Gastrocnemius medialis (tissue), 4 donors: Measurements from ENCODE around the gene CCDC8. TPM values are rescaled to one million over a fixed set of nuclear protein-coding genes. Genes with fewer than 3 reads are reported as not detected.

ENCODE experiments used
- ATAC-seq, 2 donors: fragments of 150-250 bp; one replicate each; pipeline ENCODE4 v1.9.1; 2016
- DNase-seq, 2 donors: peaks; one replicate each; pipeline ENCODE4 v3.0.0-alpha.2; 2019
- H3K27ac ChIP-seq, 4 donors: fragments of 200-600 bp; sonication (generic); 1 replicate in 1 of 4; 2 replicates in 3 of 4; pipeline ENCODE4 v1.5.1; 2016 to 2018; ENCODE audit warnings: mild to moderate bottlenecking in 2 of 4, moderate library complexity in 1 of 4
- H3K27me3 ChIP-seq, 3 donors: fragments of 200-600 bp; sonication (generic) in 2 of 3; 1 replicate in 1 of 3; 2 replicates in 2 of 3; pipeline versions ENCODE4 v1.5.1 to v1.6.0; 2016 to 2019; ENCODE audit warnings: mild to moderate bottlenecking in 1 of 3, moderate library complexity in 1 of 3
- H3K36me3 ChIP-seq, 2 donors: fragments of 200-600 bp; sonication (generic) in 1 of 2; one replicate each; pipeline ENCODE4 v1.5.1; 2017 to 2018
- H3K4me1 ChIP-seq, 2 donors: fragments of 200-600 bp; sonication (generic) in 1 of 2; one replicate each; pipeline ENCODE4 v1.5.1; 2016 to 2017; ENCODE audit warnings: mild to moderate bottlenecking in 2 of 2
- H3K4me3 ChIP-seq, 4 donors: fragments of 200-600 bp; sonication (generic) in 3 of 4; 1 replicate in 1 of 4; 2 replicates in 3 of 4; pipeline ENCODE4 v1.5.1; 2016 to 2019; ENCODE audit warnings: mild to moderate bottlenecking in 2 of 4
- H3K9me3 ChIP-seq, 3 donors: fragments of 200-600 bp; sonication (generic) in 2 of 3; 1 replicate in 1 of 3; 2 replicates in 2 of 3; pipeline ENCODE4 v1.5.1; 2016 to 2019
- CTCF ChIP-seq, 5 experiments: fragments of 450-650 bp in 3 of 5; fragments of 200-600 bp in 2 of 5; sonication (generic) in 2 of 5; IDR thresholded peaks in 4 of 5; conservative IDR thresholded peaks in 1 of 5; 1 replicate in 4 of 5; 2 replicates in 1 of 5; pipeline ENCODE4 v1.5.1; 2016 to 2019; ENCODE audit warnings: antibody characterized with exemption in 5 of 5, mild to moderate bottlenecking in 3 of 5, moderate library complexity in 3 of 5
- POLR2A ChIP-seq, 2 donors: fragments of 450-650 bp; IDR thresholded peaks; one replicate each; pipeline ENCODE4 v1.6.1; 2017; ENCODE audit warnings: antibody characterized with exemption in 2 of 2, mild to moderate bottlenecking in 2 of 2, moderate library complexity in 2 of 2
- in situ Hi-C, 4 donors: fragments of 200-750 bp; cut with MboI; loops; one replicate each; pipeline versions ENCODE4 v1.15.0 to v1.8.0; 2017; ENCODE audit warnings: low sequenced_read_pairs in 4 of 4
- intact Hi-C: fragments of 100-400 bp; cut with DNase I; formaldehyde crosslinking; loops from one replicate; pipeline ENCODE4 v1.15.1; 2023; ENCODE audit warnings: low total_unique reads
- total RNA-seq, 4 donors: library from RNA; depleted of rRNA; stranded (reverse); fragments of >200 nt; gene quantifications; one replicate each; pipeline versions ENCODE4 v1.1.0 to v1.2.3, GENCODE V29; 2016

Gene CCDC8
- total RNA-seq, 4 donors from 2014 or later, result 0.46 to 1.6 (median 0.75) TPM

GRCh38 chr19:46456930-46457329 lies 43.6 kb upstream of the CCDC8 start:
- DNase-seq, result no peak
- in situ Hi-C loops (no loop called here), intact Hi-C loops (no loop called here)
- no peaks in the 10 kb centered on the region for H3K9me3 ChIP-seq
- no peaks in the 10 kb centered on the region for H3K4me1 ChIP-seq
- no peak for TF ChIP-seq CTCF (IDR thresholded peaks at IDR 0.05 in 4 of 5, conservative IDR thresholded peaks at IDR 0.05 in 1 of 5)
- no peak for TF ChIP-seq POLR2A (IDR thresholded peaks at IDR 0.05)
- H3K27me3 ChIP-seq, result no peaks in the 10 kb centered on the region
- H3K4me3 ChIP-seq, result no peak overlapping the region
- no peak for ATAC-seq
- H3K36me3 ChIP-seq, result no peaks in the 10 kb centered on the region
- H3K27ac ChIP-seq, result no peak overlapping the region

GRCh38 chr19:46454244-46454643 lies 40.9 kb upstream of the CCDC8 start:
- Histone ChIP-seq H3K4me1 (peaks cover 5 to 9% of the 10 kb centered on the region in 2 donors), H3K27ac (no peak overlapping the region), H3K36me3 (no peaks in the 10 kb centered on the region), H3K27me3 (no peaks in the 10 kb centered on the region), H3K9me3 (no peaks in the 10 kb centered on the region), H3K4me3 (no peak overlapping the region)
- intact Hi-C loops (no loop called here), in situ Hi-C loops (no loop called here)
- DNase-seq, result no peak
- TF ChIP-seq POLR2A (IDR thresholded peaks at IDR 0.05), result no peak
- no peak for TF ChIP-seq CTCF (IDR thresholded peaks at IDR 0.05 in 4 of 5, conservative IDR thresholded peaks at IDR 0.05 in 1 of 5)
- no peak for ATAC-seq

- TF ChIP-seq CTCF (IDR thresholded peaks at IDR 0.05 in 4 of 5, conservative IDR thresholded peaks at IDR 0.05 in 1 of 5) (no peak), POLR2A (IDR thresholded peaks at IDR 0.05) (no peak)
- no peak overlapping the region for H3K27ac ChIP-seq
- no peaks in the 10 kb centered on the region for H3K36me3 ChIP-seq
- no peak for ATAC-seq
- no peaks in the 10 kb centered on the region for H3K27me3 ChIP-seq
- H3K4me1 ChIP-seq, result peaks cover 5 to 9% of the 10 kb centered on the region in 2 donors
- no peak overlapping the region for H3K4me3 ChIP-seq
- intact Hi-C loops, result no loop called here
- no peaks in the 10 kb centered on the region for H3K9me3 ChIP-seq
- no peak for DNase-seq
- in situ Hi-C loops, result no loop called here
Measured at GRCh38 chr19:46453661-46454060, 40.3 kb upstream of the CCDC8 start.

- H3K9me3 ChIP-seq, result no peaks in the 10 kb centered on the region
- H3K4me3 ChIP-seq, result no peak overlapping the region
- DNase-seq (no peak), ATAC-seq (no peak)
- in situ Hi-C loops, result no loop called here
- no peaks in the 10 kb centered on the region for H3K27me3 ChIP-seq
- H3K36me3 ChIP-seq, result no peaks in the 10 kb centered on the region
- peaks cover 5 to 9% of the 10 kb centered on the region in 2 donors for H3K4me1 ChIP-seq
- no peak overlapping the region for H3K27ac ChIP-seq
- no peak for TF ChIP-seq POLR2A (IDR thresholded peaks at IDR 0.05)
- TF ChIP-seq CTCF (IDR thresholded peaks at IDR 0.05 in 4 of 5, conservative IDR thresholded peaks at IDR 0.05 in 1 of 5), result no peak
- intact Hi-C loops, result no loop called here
Measured at GRCh38 chr19:46452186-46452585, 38.8 kb upstream of the CCDC8 start.

GRCh38 chr19:46451352-46451751 lies 38.0 kb upstream of the CCDC8 start:
- peak overlapping the region in 1 of 4 donors; percentile 22 for H3K27ac ChIP-seq
- in situ Hi-C loops, result no loop called here
- intact Hi-C loops, result no loop called here
- peak in 1 of 2 donors; percentile 68 for ATAC-seq
- TF ChIP-seq POLR2A (IDR thresholded peaks at IDR 0.05) (no peak), CTCF (IDR thresholded peaks at IDR 0.05 in 4 of 5, conservative IDR thresholded peaks at IDR 0.05 in 1 of 5) (no peak)
- H3K4me3 ChIP-seq, result no peak overlapping the region
- peak in 1 of 2 donors; percentile 42 for DNase-seq
- no peaks in the 10 kb centered on the region for H3K9me3 ChIP-seq
- no peaks in the 10 kb centered on the region for H3K36me3 ChIP-seq
- peaks cover 5 to 9% of the 10 kb centered on the region in 2 donors for H3K4me1 ChIP-seq
- H3K27me3 ChIP-seq, result no peaks in the 10 kb centered on the region
